ENCODE data around the gene AMIGO2.
A peak's percentile ranks its signal among the peaks of the same experiment; 100 is the strongest.

The AMIGO2 gene

DNA sequence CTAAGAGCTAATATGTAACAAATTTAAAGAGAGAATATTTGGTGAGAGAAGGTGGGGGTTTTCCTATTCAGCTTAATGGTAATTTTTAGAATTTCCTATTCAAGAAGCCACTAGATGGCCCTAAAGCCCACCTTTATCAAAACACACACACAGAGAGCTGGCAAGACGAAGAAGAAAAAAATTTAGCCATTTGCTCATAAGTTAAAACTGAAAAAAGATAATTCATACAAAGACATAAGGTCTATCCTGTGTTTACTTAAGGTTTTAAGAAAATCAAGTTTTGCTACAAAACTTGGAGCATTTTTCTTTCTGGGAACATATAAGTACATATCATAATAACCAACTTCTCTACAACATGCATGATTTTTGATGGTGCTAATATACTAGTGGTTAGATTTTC is 47.1 kb downstream of the AMIGO2 start:
- peak; percentile 37 for DNase-seq

DNA sequence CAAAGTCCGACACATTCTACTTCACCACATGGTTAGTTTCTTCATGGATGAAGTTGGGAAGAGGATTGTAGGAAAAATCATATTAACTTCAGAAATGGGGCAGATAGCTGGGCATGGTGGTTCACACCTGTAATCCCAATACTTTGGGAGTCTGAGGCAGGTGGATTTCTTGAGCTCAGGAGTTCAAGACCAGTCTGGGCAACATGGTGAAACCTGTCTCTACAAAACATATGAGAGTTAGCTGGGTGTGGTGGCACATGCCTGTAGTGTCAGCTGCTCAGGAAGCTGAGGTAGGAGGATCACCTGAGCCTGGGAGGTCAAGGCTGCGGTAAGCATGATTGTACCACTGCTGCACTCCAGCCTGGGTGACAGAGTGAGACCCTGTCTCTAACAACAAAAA is 49.9 kb downstream of the AMIGO2 start:
- DNase-seq, result no peak

DNA sequence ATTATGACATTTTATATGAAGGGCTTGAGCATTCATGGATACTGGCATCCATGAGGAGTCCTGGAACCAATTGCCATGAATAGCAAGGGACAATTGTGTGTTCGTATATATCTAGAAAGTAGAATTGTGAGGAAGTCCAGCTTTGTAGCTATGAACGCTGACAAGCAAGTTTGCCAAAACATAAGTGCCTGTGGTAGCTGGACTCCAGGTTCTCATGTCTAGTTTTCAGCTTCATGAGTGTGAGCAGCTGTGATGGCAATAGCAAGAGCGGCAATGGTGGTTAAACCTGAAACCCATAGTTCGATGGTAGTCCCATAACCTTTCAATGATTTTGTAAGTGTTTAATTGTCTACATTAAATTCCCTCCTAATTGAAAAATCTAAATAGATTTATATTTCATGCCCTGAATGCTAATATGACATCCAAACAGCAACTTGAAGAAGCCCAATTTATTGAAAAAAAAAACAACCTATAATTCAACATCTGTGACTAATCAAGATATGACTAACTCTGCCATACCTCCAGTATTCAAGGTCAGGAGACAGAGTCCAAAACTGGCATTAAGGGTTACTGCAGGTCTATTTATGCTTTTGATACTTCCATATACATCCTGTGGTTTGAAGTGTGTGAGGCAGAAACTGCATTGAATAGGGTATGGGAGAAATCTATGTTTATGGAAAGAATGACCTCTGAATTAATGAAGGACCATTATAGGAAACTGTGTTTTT is 50.6 kb downstream of the AMIGO2 start:
- no peak for DNase-seq

DNA sequence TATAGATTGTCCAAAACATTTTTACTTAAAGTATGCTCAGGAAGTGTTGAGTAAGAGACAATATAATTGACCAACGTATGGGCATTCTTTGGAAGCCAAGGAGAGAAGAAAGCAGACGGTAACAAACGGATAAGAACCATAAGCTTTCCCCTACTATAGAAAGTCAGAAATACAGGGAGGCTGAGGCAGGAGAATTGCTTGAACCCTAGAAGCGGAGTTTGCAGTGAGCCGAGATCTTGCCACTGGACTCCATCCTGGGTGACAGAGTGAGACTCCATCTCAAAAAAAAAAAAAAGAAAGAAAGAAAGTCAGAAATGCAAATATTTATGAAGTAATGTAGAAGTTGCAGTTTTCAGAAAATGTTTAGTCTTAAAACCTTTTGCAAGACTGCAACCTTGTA is 51.6 kb downstream of the AMIGO2 start:
- no peak for DNase-seq
